ENCODE data around the gene GMNN.

GMNN gene

GRCh38 chr6:24766680-24767462 is 7.9 kb upstream of the GMNN start:
- TF ChIP-seq CTCF (IDR thresholded peaks at IDR 0.05; ENCODE audit: low read depth, low read length) (peak; percentile 58), EZH2phosphoT487 (IDR thresholded peaks at IDR 0.05; ENCODE audit: low read depth) (no peak)
- no peaks in the 10 kb centered on the region for H3K9me3 ChIP-seq (ENCODE audit: insufficient read depth, low read length)
- H3K4me2 ChIP-seq (ENCODE audit: low read length), result peak overlapping the region; percentile 65
- peak overlapping the region; percentile 59 for H2AFZ ChIP-seq (ENCODE audit: low read depth, low read length)
- H3K79me2 ChIP-seq (ENCODE audit: low read length), result no peaks in the 10 kb centered on the region
- no peaks in the 10 kb centered on the region for H3K36me3 ChIP-seq (replicated peaks; ENCODE audit: low read depth, low read length)
- H4K20me1 ChIP-seq (ENCODE audit: insufficient read depth, low read length), result no peaks in the 10 kb centered on the region
- peak overlapping the region; percentile 60 for H3K4me3 ChIP-seq (ENCODE audit: low read length)
- no peaks in the 10 kb centered on the region for H3K27me3 ChIP-seq (ENCODE audit: low read depth, low read length)
- H3K4me1 ChIP-seq (ENCODE audit: low read length), result peaks cover 2% of the 10 kb centered on the region
- peak overlapping the region; percentile 15; the same call in 1 of the 2 replicates for H3K9ac ChIP-seq (ENCODE audit: low read length)
- H3K27ac ChIP-seq (ENCODE audit: low read length), result no peak overlapping the region

GRCh38 chr6:24768361-24768760 is 6.4 kb upstream of the GMNN start:
- H3K27me3 ChIP-seq (ENCODE audit: low read depth, low read length), result no peaks in the 10 kb centered on the region
- no peaks in the 10 kb centered on the region for H3K36me3 ChIP-seq (replicated peaks; ENCODE audit: low read depth, low read length)
- H2AFZ ChIP-seq (ENCODE audit: low read depth, low read length), result no peak overlapping the region
- H3K9me3 ChIP-seq (ENCODE audit: insufficient read depth, low read length), result no peaks in the 10 kb centered on the region
- H3K4me1 ChIP-seq (ENCODE audit: low read length), result no peaks in the 10 kb centered on the region
- H4K20me1 ChIP-seq (ENCODE audit: insufficient read depth, low read length), result no peaks in the 10 kb centered on the region
- H3K9ac ChIP-seq (ENCODE audit: low read length), result no peak overlapping the region
- TF ChIP-seq CTCF (IDR thresholded peaks at IDR 0.05; ENCODE audit: low read depth, low read length), result no peak
- TF ChIP-seq EZH2phosphoT487 (IDR thresholded peaks at IDR 0.05; ENCODE audit: low read depth), result no peak
- H3K4me2 ChIP-seq (ENCODE audit: low read length), result no peak overlapping the region
- no peak overlapping the region for H3K27ac ChIP-seq (ENCODE audit: low read length)
- no peaks in the 10 kb centered on the region for H3K79me2 ChIP-seq (ENCODE audit: low read length)
- no peak overlapping the region for H3K4me3 ChIP-seq (ENCODE audit: low read length)

GRCh38 chr6:24775520-24776058 is 852 bp downstream of the GMNN start:
- peak overlapping the region; percentile 89 for H3K4me2 ChIP-seq (ENCODE audit: low read length)
- H2AFZ ChIP-seq (ENCODE audit: low read depth, low read length), result no peak overlapping the region
- H3K4me3 ChIP-seq (ENCODE audit: low read length), result peak overlapping the region; percentile 90
- H3K4me1 ChIP-seq (ENCODE audit: low read length), result peaks cover 16% of the 10 kb centered on the region
- H3K79me2 ChIP-seq (ENCODE audit: low read length), result peaks cover 58% of the 10 kb centered on the region
- peaks cover 23% of the 10 kb centered on the region for H3K36me3 ChIP-seq (replicated peaks; ENCODE audit: low read depth, low read length)
- no peaks in the 10 kb centered on the region for H3K9me3 ChIP-seq (ENCODE audit: insufficient read depth, low read length)
- H4K20me1 ChIP-seq (ENCODE audit: insufficient read depth, low read length), result peaks cover 37% of the 10 kb centered on the region
- peak overlapping the region; percentile 96 for H3K9ac ChIP-seq (ENCODE audit: low read length)
- H3K27me3 ChIP-seq (ENCODE audit: low read depth, low read length), result no peaks in the 10 kb centered on the region
- TF ChIP-seq EZH2phosphoT487 (IDR thresholded peaks at IDR 0.05; ENCODE audit: low read depth) (no peak), CTCF (IDR thresholded peaks at IDR 0.05; ENCODE audit: low read depth, low read length) (no peak)
- H3K27ac ChIP-seq (ENCODE audit: low read length), result peak overlapping the region; percentile 47

DNA sequence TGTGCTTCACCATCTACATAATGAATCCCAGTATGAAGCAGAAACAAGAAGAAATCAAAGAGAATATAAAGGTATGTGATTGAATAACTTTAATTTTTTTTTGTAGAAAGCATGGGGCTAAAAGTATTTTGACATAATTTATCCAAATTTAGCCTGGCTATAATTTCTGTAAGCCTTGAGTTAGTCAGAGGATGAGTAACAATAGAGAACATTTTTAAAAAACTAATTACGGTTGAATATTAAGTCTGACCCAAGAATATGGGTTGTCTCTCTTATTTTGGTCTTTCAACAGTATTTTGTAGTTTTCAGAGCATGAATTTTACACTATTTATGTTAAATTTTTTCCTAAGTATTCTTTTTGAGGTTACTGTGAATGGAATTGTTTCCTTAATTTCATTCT is 2.5 kb downstream of the GMNN start:
- Histone ChIP-seq H3K4me3 (ENCODE audit: low read length) (peak overlapping the region; percentile 90), H3K79me2 (ENCODE audit: low read length) (peaks cover 69% of the 10 kb centered on the region), H3K27ac (ENCODE audit: low read length) (no peak overlapping the region), H3K9ac (ENCODE audit: low read length) (peak overlapping the region; percentile 96; the same call in 1 of the 2 replicates), H3K4me1 (ENCODE audit: low read length) (peaks cover 16% of the 10 kb centered on the region), H3K9me3 (ENCODE audit: insufficient read depth, low read length) (no peaks in the 10 kb centered on the region), H4K20me1 (ENCODE audit: insufficient read depth, low read length) (peaks cover 37% of the 10 kb centered on the region), H3K36me3 (replicated peaks; ENCODE audit: low read depth, low read length) (peaks cover 29% of the 10 kb centered on the region), H2AFZ (ENCODE audit: low read depth, low read length) (no peak overlapping the region), H3K4me2 (ENCODE audit: low read length) (peak overlapping the region; percentile 89), H3K27me3 (ENCODE audit: low read depth, low read length) (no peaks in the 10 kb centered on the region)
- TF ChIP-seq CTCF (IDR thresholded peaks at IDR 0.05; ENCODE audit: low read depth, low read length) (no peak), EZH2phosphoT487 (IDR thresholded peaks at IDR 0.05; ENCODE audit: low read depth) (no peak)

Data from OCI-LY3 (cell line).